ENCODE data around the gene NLRP9. TPM values are rescaled to one million over a fixed set of nuclear protein-coding genes. Genes with fewer than 3 reads are reported as not detected.
"Not testable (repeated sequence)": the region's sequence is repeated elsewhere in the genome, so short reads cannot be mapped to it uniquely, and the experiment has no call there.

The NLRP9 gene
- total and polyA plus RNA-seq, 8 donors = 0.04 to 0.12 (median 0.07) TPM; not detected in 4

DNA sequence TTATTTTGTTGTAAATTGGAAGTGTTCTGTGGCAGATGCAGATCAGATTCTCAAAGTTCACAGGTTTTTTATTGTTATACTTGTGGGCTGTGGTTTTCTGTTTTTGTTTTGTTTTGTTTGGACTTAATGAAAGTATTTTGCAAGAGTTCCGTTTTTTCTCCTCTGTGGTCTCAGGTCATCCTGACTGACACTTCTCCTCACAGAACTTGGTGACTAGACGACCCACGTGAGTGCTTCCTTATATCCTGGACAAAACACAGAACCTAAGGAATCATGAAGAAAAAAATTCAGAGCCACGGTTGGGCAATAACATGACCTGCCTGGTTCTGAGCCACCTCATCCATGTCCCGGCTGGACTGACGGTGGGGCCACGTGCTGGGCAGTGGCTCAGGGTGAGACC, 28.3 kb upstream of the NLRP9 start:
- Histone ChIP-seq H3K4me3 (no peak overlapping the region), H3K36me3 (no peaks in the 10 kb centered on the region), H3K9me3 (no peaks in the 10 kb centered on the region), H3K27ac (no peak overlapping the region), H3K4me1 (no peaks in the 10 kb centered on the region), H3K27me3 (no peaks in the 10 kb centered on the region)
- 52 to 73% methylated on average over 7 of the region's 7 CpGs for WGBS, 2 donors
- intact Hi-C loops (cut with DNase I) = no loop called here
- peak in 1 of 4 donors; percentile 42 for ATAC-seq
- no peak for FAIRE-seq
- DNase-seq = no peak
- TF ChIP-seq, protein P1, sequence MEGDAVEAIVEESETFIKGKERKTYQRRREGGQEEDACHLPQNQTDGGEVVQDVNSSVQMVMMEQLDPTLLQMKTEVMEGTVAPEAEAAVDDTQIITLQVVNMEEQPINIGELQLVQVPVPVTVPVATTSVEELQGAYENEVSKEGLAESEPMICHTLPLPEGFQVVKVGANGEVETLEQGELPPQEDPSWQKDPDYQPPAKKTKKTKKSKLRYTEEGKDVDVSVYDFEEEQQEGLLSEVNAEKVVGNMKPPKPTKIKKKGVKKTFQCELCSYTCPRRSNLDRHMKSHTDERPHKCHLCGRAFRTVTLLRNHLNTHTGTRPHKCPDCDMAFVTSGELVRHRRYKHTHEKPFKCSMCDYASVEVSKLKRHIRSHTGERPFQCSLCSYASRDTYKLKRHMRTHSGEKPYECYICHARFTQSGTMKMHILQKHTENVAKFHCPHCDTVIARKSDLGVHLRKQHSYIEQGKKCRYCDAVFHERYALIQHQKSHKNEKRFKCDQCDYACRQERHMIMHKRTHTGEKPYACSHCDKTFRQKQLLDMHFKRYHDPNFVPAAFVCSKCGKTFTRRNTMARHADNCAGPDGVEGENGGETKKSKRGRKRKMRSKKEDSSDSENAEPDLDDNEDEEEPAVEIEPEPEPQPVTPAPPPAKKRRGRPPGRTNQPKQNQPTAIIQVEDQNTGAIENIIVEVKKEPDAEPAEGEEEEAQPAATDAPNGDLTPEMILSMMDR (IDR thresholded peaks at IDR 0.05) = no peak

DNA sequence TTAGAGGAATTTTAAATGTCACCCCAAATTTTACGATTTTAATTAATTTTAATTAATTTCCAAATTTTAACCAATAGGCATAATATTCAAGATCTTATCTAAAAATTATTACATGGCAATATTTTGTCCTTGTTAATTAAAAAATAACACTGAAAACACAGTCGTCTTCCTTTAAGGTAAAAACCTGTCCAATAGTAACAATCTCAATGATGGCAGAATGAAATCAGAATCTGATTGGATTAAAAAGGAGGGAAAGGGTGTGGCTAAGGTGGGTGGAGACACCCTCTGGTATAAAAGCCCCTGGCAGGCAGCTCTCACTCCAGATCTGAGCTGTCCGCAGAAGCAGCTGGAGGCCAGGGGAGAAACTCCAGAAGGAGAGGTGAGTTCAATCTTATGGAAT, 20.6 kb upstream of the NLRP9 start, which contains the start of gene RFPL4A:
RFPL4A (plus strand) TSS at position 301 of the 400 bp plus-strand sequence. CDS start 2,704 bp downstream, outside the sequence.
- peak; percentile 70 for FAIRE-seq
- 85 to 90% methylated on average over 2 of the region's 3 CpGs for WGBS, 2 donors
- DNase-seq; H3K9me3 ChIP-seq; H3K4me1 ChIP-seq; H3K4me3 ChIP-seq; H3K36me3 ChIP-seq; intact Hi-C loops (cut with DNase I); H3K27me3 ChIP-seq; ATAC-seq; H3K27ac ChIP-seq: not testable (repeated sequence)

DNA sequence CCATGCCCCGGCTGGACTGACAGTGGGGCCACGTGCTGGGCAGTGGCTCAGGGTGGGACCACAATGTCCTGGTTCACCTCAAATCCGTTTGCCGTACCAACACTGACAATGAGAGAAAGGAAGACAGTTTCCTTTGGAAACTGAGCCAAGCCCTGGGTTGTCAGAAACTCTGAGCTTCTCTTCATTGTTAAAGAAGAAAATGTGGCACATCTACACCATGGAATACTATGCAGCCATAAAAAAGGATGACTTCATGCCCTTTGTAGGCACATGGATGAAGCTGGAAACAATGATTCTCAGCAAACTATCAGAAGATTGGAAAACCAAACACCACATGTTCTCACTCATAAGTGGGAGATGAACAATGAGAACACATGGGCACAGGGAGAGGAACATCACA, 18.6 kb upstream of the NLRP9 start:
- H3K27ac ChIP-seq; H3K36me3 ChIP-seq; ATAC-seq; FAIRE-seq; H3K9me3 ChIP-seq; H3K27me3 ChIP-seq; intact Hi-C loops (cut with DNase I); H3K4me3 ChIP-seq; DNase-seq: not testable (repeated sequence)
- H3K4me1 ChIP-seq = peaks cover 8 to 13% (median 9%) of the 10 kb centered on the region in 3 donors
- 80 to 94% methylated on average over 4 of the region's 4 CpGs for WGBS, 2 donors

DNA sequence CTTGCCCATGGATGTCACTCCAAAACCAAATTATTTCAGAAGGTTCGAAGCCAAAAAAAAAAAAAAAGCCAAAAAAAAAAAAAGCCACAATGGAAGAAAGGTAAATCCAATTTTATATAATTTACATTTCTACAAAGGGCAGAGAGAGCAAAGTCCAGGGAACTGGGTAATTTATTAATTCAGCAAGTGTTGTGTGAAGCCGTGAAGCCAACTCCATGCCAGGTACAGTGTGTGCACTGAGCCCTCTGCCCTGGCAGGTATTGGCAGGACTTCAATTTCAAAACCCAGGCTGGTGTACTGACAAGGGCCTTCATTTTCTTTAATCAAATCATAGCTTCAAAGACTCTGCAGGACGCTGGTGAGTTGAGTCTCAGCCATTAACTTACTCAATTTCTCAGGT, 15.2 kb upstream of the NLRP9 start:
- Histone ChIP-seq H3K27ac (peak overlapping the region in 1 of 4 donors; percentile 42), H3K4me1 (peaks cover 8 to 13% (median 9%) of the 10 kb centered on the region in 3 donors), H3K36me3 (no peaks in the 10 kb centered on the region), H3K4me3 (no peak overlapping the region), H3K9me3 (no peaks in the 10 kb centered on the region), H3K27me3 (no peaks in the 10 kb centered on the region)
- 9 to 11% methylated on average over 3 of the region's 3 CpGs for WGBS, 2 donors
- peak; percentile 98 to 100 (median 100) for ATAC-seq
- intact Hi-C loops (cut with DNase I) = no loop called here
- DNase-seq = peak in 5 of 6 donors; percentile 80 to 86 (median 84)
- no peak for FAIRE-seq
- TF ChIP-seq, protein P1 (IDR thresholded peaks at IDR 0.05) = no peak

DNA sequence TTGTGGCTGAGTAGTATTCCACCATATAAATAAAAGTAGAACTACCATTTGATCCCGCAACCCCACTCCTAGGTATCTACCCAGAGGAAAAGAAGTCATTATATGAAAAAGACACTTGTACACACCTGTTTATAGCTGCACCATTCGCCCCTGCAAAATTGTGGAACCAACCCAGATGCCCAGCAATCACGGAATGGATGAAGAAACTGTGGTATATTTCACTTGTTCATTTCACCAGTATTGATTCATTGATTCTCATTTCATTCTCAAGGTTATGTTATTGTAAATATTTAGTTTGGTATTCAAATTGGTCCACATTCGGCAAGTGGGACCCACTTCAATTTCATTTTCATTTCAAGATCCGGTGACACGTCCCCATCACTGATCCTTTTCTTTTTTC, 12.5 kb upstream of the NLRP9 start:
- Histone ChIP-seq H3K4me1 (peaks cover 8 to 13% (median 9%) of the 10 kb centered on the region in 3 donors), H3K27me3 (no peaks in the 10 kb centered on the region), H3K36me3 (no peaks in the 10 kb centered on the region), H3K4me3 (no peak overlapping the region), H3K27ac (no peak overlapping the region), H3K9me3 (no peaks in the 10 kb centered on the region)
- DNase-seq (no peak), FAIRE-seq (no peak), ATAC-seq (no peak)
- TF ChIP-seq, protein P1 (IDR thresholded peaks at IDR 0.05) = no peak
- intact Hi-C loops (cut with DNase I) = no loop called here
- WGBS, 2 donors = 71 to 72% methylated on average over 6 of the region's 6 CpGs

DNA sequence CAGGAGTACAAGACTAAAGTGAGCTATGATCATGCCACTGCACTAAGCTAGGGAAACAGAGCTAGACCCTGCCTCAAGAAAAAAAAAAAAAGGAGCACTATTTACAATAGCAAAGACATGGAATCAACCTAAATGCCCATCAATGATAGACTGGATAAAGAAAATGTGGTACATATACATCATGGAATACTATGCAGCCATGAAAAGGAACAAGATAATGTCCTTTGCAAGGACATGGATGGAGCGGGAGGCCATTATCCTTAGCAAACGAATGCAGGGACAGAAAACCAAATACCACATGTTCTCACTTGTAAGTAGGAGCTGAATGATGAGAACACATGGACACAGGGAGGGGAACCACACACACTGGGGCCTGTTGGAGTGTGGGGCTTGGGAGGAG, 7.8 kb downstream of the NLRP9 start:
- intact Hi-C loops (cut with DNase I); ATAC-seq; FAIRE-seq; H3K4me1 ChIP-seq; H3K36me3 ChIP-seq; H3K4me3 ChIP-seq; DNase-seq; H3K9me3 ChIP-seq; H3K27me3 ChIP-seq; H3K27ac ChIP-seq: not testable (repeated sequence)
- WGBS, 2 donors = 67 to 68% methylated on average over 2 of the region's 2 CpGs

Data from pancreas (tissue), 10 donors.